ENCODE results near the gene EPHA10. TPM values are rescaled to one million over a fixed set of nuclear protein-coding genes. Genes with fewer than 3 reads are reported as not detected.

Gene EPHA10
- total RNA-seq, 1 donor from 2014 or later: 0.13 TPM

GRCh38 chr1:37753473-37754321 lies 11.2 kb downstream of the EPHA10 start:
- H3K27me3 Mint-ChIP-seq (ENCODE audit: unreplicated experiment): peaks cover 15% of the 10 kb centered on the region
- H3K4me1 Mint-ChIP-seq (ENCODE audit: unreplicated experiment): peaks cover 6% of the 10 kb centered on the region
- DNase-seq (ENCODE audit: low spot score): no peak
- no peak overlapping the region for H3K27ac Mint-ChIP-seq (ENCODE audit: unreplicated experiment)
- H3K36me3 Mint-ChIP-seq (ENCODE audit: low read depth, unreplicated experiment): peaks cover 3% of the 10 kb centered on the region
- H3K9me3 Mint-ChIP-seq (ENCODE audit: unreplicated experiment): no peaks in the 10 kb centered on the region
- H3K4me3 Mint-ChIP-seq (ENCODE audit: unreplicated experiment): no peak overlapping the region
- no peak for TF ChIP-seq CTCF (IDR thresholded peaks at IDR 0.05; ENCODE audit: unreplicated experiment)

- peak overlapping the region; percentile 47 for H3K4me3 Mint-ChIP-seq (ENCODE audit: unreplicated experiment)
- H3K9me3 Mint-ChIP-seq (ENCODE audit: unreplicated experiment): no peaks in the 10 kb centered on the region
- peak; percentile 49 for DNase-seq (ENCODE audit: low spot score)
- peaks cover 15% of the 10 kb centered on the region for H3K27me3 Mint-ChIP-seq (ENCODE audit: unreplicated experiment)
- no peak for TF ChIP-seq CTCF (IDR thresholded peaks at IDR 0.05; ENCODE audit: unreplicated experiment)
- peaks cover 3% of the 10 kb centered on the region for H3K36me3 Mint-ChIP-seq (ENCODE audit: low read depth, unreplicated experiment)
- no peak overlapping the region for H3K27ac Mint-ChIP-seq (ENCODE audit: unreplicated experiment)
- H3K4me1 Mint-ChIP-seq (ENCODE audit: unreplicated experiment): peaks cover 6% of the 10 kb centered on the region
These were observed 12.1 kb downstream of the EPHA10 start for GRCh38 chr1:37752583-37753471.

- no peak for TF ChIP-seq CTCF (IDR thresholded peaks at IDR 0.05; ENCODE audit: unreplicated experiment)
- Mint-ChIP-seq H3K4me3 (ENCODE audit: unreplicated experiment) (peak overlapping the region; percentile 47), H3K27me3 (ENCODE audit: unreplicated experiment) (peaks cover 15% of the 10 kb centered on the region), H3K36me3 (ENCODE audit: low read depth, unreplicated experiment) (peaks cover 3% of the 10 kb centered on the region), H3K4me1 (ENCODE audit: unreplicated experiment) (peaks cover 6% of the 10 kb centered on the region), H3K9me3 (ENCODE audit: unreplicated experiment) (no peaks in the 10 kb centered on the region), H3K27ac (ENCODE audit: unreplicated experiment) (no peak overlapping the region)
- no peak for DNase-seq (ENCODE audit: low spot score)
These were observed 12.7 kb downstream of the EPHA10 start for GRCh38 chr1:37752213-37752582.

- TF ChIP-seq CTCF (IDR thresholded peaks at IDR 0.05; ENCODE audit: unreplicated experiment): no peak
- Mint-ChIP-seq H3K36me3 (ENCODE audit: low read depth, unreplicated experiment) (peaks cover 4% of the 10 kb centered on the region), H3K4me3 (ENCODE audit: unreplicated experiment) (no peak overlapping the region), H3K9me3 (ENCODE audit: unreplicated experiment) (no peaks in the 10 kb centered on the region), H3K4me1 (ENCODE audit: unreplicated experiment) (peaks cover 6% of the 10 kb centered on the region), H3K27me3 (ENCODE audit: unreplicated experiment) (peaks cover 8% of the 10 kb centered on the region), H3K27ac (ENCODE audit: unreplicated experiment) (no peak overlapping the region)
- DNase-seq (ENCODE audit: low spot score): no peak
These were observed 16.4 kb downstream of the EPHA10 start for GRCh38 chr1:37748565-37748964.
